GM12873 (cell line): ENCODE measurements around the gene KCNMA1.

ENCODE experiments used
- TF ChIP-seq, protein P1 (sequence below): IDR thresholded peaks from 2 replicates; pipeline ENCODE4 v1.5.1; 2012; ENCODE audit warnings: low read depth, mild to moderate bottlenecking, moderate library complexity, low read length, control low read depth; ENCODE audit not compliant: insufficient read depth; ENCODE audit errors: missing control alignments

Gene KCNMA1

DNA sequence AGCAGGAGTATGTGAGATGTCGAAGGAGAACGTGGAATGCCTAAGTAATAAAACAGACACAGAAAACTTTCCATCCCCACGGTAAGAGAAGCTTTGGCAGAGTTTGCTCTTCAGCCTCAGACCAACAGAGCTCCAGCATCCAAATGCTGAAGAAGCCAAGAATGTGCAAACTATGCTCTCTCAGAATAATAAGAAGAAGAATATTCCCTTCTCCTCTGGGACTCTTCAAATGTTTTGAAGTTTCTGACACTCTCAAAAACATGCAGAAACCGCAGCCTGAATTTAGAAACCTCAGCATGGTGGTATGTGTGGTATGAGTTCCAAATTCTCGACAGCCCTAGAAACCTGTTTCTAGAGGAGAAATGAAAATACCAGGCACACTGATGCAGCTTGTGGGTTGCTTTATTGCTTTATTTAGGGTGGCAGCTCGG, 113.3 kb downstream of the KCNMA1 start:
- TF ChIP-seq, protein P1, sequence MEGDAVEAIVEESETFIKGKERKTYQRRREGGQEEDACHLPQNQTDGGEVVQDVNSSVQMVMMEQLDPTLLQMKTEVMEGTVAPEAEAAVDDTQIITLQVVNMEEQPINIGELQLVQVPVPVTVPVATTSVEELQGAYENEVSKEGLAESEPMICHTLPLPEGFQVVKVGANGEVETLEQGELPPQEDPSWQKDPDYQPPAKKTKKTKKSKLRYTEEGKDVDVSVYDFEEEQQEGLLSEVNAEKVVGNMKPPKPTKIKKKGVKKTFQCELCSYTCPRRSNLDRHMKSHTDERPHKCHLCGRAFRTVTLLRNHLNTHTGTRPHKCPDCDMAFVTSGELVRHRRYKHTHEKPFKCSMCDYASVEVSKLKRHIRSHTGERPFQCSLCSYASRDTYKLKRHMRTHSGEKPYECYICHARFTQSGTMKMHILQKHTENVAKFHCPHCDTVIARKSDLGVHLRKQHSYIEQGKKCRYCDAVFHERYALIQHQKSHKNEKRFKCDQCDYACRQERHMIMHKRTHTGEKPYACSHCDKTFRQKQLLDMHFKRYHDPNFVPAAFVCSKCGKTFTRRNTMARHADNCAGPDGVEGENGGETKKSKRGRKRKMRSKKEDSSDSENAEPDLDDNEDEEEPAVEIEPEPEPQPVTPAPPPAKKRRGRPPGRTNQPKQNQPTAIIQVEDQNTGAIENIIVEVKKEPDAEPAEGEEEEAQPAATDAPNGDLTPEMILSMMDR = no peak

DNA sequence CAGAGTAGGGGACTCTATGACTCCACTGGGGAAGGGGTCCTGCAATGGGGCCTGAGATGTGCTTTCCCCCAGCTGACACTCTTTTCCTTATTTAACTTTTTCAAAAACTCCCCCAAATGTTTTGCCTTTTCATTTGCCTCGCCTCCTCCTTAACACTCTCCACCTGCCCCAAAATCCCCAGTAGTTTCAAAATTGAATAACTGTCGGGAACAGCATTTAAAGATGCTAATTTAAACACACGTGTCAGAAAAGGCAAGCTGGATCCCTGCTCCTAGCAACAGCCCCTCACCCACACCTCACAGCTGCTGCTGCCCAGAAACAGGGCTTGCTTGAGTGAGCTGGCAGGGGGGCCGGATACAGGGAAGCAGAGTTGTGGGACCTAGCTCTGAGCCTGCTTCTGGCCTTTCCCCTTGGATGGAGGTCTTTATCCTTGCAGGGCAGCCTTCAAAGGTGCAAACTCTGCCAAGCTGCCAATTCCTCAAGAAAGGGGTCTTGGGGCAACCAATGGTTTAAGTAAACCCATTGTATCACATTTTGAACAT, 115.3 kb downstream of the KCNMA1 start:
- TF ChIP-seq, protein P1 = no peak

DNA sequence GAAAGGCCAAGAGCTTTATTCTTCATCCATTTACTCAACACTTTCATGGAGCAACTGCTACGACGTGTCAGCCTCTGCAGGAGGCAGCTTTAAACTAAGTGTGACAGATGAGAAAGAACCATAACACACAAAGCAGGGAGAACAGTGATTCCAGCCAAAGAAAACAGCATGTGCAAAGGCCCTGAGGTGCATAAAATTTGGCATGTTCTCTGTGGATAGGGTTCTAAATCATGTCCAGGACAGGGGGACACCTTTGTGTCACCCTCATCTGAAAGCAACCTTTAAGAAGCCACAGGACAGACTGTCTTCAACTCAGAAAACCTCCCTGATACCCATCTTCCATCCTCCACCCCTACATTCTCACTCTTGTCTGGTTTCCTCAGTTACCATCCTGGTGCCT, 116.6 kb downstream of the KCNMA1 start:
- TF ChIP-seq, protein P1 = no peak

DNA sequence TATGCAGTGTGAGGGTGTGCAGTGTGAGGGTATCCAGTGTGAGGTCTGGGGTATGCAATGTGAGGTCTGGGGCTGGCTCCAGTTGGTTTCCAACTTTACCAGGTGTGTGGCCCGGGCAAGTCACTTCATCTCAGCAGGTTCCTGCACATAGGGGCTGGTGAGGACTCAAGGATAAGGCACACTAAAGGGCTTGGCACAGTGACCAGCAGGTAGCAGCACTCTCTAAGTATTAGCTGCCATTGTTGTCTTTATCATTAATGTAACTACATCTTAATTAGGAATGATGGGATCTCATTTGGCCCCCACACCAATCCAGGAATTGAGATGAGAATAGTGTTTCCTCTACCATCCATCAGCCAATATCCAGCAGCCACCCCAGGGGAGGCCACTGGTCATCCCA, 117.3 kb downstream of the KCNMA1 start:
- TF ChIP-seq, protein P1 = no peak

DNA sequence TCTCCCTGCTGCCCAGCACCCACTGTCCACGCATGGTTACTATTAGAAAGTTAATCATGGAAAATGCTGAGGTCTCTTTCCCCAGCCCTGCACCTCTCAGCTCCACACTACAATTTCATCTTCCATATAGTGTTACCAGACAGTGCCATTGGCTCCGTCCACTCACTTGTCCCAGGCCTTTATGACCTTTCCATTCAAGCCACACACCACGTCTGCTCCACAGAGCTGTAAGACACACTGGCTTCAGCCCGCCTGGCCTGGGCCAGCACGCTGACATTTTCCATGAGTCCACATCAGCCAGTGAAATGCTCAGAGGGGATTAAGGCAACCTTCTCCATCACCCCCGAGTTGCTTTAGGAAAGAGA, 118.7 kb downstream of the KCNMA1 start:
- TF ChIP-seq, protein P1 = no peak

DNA sequence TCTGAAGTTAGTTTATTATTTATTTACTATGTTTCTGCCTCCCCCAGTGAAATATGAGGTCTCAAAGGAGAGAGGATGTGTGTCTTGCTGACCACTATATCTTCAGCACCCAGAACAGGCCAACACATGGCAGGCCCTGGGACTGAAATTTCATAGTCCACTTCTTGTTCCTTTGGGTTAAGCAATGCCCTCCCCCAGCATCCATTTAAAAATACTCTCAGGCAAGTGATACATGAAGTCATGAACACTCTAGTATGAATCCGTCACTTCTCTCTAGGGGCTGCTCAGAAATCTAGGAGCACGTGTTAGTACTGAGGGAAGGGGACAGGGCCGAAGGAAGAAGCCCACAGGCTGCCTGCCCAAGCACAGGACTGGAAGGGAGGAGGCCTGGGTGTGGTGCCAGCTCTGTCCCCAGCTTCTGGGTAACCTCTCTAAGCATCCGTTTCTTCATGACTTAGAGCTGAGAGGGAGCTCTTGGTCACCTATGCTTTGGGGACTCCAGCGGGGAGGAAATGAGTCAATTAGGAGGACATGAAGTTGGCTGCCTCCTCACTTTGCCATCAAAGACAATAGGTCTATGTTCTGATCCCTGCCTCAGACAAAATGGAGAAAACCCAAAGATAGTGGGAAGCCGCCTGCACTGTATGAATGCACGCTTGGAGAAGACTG, 119.2 kb downstream of the KCNMA1 start:
- TF ChIP-seq, protein P1 = no peak

DNA sequence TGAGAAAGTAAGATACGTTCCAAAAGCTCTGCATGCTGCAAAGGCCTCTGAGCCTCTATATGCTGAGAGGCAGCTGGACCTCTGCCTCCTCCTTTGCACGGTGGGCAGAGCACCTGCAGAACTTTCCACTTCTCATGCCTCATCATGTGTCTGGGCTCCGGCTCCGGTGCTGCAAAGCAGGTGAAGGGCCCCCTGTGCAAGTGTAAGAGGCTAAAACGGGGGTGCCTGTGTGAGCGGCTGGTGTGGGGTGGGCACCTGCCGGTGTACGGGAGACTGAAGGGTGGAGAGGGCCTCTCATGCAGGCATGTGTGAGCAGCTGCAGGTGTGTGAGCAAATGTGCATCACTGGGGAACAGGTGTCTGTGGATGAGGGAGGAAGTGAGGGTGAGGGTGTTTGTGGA, 121.0 kb downstream of the KCNMA1 start:
- TF ChIP-seq, protein P1 = no peak

DNA sequence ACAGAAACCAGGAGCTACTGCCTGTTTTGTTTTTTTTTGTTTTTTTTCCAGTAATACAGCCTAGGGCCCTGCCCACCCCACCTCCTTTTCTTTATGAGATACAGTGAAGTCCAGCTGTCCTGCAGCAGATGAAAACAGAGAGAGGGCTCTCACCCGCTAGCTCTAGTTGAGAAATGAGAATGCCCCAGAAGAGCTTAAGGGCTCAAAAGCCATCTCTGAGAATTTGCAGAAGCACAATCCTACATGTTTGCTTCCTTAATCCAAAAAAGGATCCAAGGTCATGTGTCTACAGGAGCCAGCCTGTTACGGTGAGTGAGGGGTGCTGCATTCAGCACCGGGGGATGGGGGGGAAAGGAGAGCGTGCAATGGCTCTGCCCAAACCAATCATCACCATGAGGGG, 122.7 kb downstream of the KCNMA1 start:
- TF ChIP-seq, protein P1 = no peak
